Activated CD8-positive, alpha-beta memory T cell treated with anti-CD3 and anti-CD28 coated beads, Interleukin-2, amount 50 U/mL, for 1 hour (primary cell): ENCODE results near the gene PRPS2.

ENCODE experiments used
- DNase-seq: peaks from one replicate; pipeline ENCODE4 v3.0.0-alpha.2; 2020; ENCODE audit errors: extremely low read depth

PRPS2 gene

GRCh38 chrX:12814420-12814819, 23.2 kb downstream of the PRPS2 start:
- no peak for DNase-seq

GRCh38 chrX:12817528-12817927, 26.3 kb downstream of the PRPS2 start:
- DNase-seq = no peak

GRCh38 chrX:12819222-12819621, 28.0 kb downstream of the PRPS2 start:
- no peak for DNase-seq

GRCh38 chrX:12820737-12821136, 29.5 kb downstream of the PRPS2 start:
- DNase-seq = no peak

GRCh38 chrX:12824944-12825343, 33.7 kb downstream of the PRPS2 start:
- DNase-seq = no peak

GRCh38 chrX:12825801-12826200, 34.6 kb downstream of the PRPS2 start:
- no peak for DNase-seq

GRCh38 chrX:12843061-12843667, 52.0 kb downstream of the PRPS2 start:
- no peak for DNase-seq

GRCh38 chrX:12843668-12844279, 52.6 kb downstream of the PRPS2 start:
- DNase-seq = no peak

GRCh38 chrX:12844319-12844718, 53.1 kb downstream of the PRPS2 start:
- no peak for DNase-seq

- DNase-seq = no peak
Observed at GRCh38 chrX:12865359-12865758, 74.1 kb downstream of the PRPS2 start.

- no peak for DNase-seq
Observed at GRCh38 chrX:12866451-12867377, 75.5 kb downstream of the PRPS2 start, which contains the start of gene TLR7. TSS of gene TLR7 (plus strand) at chrX:12867072. CDS start at chrX:12867579, 507 bp downstream.

- no peak for DNase-seq
Observed at GRCh38 chrX:12867685-12868084, 76.5 kb downstream of the PRPS2 start.

- no peak for DNase-seq
Observed at GRCh38 chrX:12868747-12869146, 77.5 kb downstream of the PRPS2 start.

GRCh38 chrX:12871257-12871656, 80.0 kb downstream of the PRPS2 start:
- no peak for DNase-seq

GRCh38 chrX:12872741-12873140, 81.5 kb downstream of the PRPS2 start:
- DNase-seq = no peak
